MM.1S (cell line): ENCODE measurements around the gene LBH.

Experiments
- EZH2phosphoT487 ChIP-seq: fragments of 300-600 bp; sonication (generic); IDR thresholded peaks from 2 replicates; pipeline ENCODE4 v1.6.1; 2018; ENCODE audit warnings: antibody characterized with exemption, low read length
- TF ChIP-seq, protein P1 (sequence below): fragments of 300-600 bp; sonication (generic); IDR thresholded peaks from 2 replicates; pipeline ENCODE4 v1.5.1; 2016; ENCODE audit warnings: antibody characterized with exemption, low read length, mixed read lengths

GRCh38 chr2:30298302-30298701, 67.0 kb downstream of the LBH start:
- TF ChIP-seq, protein P1, sequence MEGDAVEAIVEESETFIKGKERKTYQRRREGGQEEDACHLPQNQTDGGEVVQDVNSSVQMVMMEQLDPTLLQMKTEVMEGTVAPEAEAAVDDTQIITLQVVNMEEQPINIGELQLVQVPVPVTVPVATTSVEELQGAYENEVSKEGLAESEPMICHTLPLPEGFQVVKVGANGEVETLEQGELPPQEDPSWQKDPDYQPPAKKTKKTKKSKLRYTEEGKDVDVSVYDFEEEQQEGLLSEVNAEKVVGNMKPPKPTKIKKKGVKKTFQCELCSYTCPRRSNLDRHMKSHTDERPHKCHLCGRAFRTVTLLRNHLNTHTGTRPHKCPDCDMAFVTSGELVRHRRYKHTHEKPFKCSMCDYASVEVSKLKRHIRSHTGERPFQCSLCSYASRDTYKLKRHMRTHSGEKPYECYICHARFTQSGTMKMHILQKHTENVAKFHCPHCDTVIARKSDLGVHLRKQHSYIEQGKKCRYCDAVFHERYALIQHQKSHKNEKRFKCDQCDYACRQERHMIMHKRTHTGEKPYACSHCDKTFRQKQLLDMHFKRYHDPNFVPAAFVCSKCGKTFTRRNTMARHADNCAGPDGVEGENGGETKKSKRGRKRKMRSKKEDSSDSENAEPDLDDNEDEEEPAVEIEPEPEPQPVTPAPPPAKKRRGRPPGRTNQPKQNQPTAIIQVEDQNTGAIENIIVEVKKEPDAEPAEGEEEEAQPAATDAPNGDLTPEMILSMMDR: no peak
- TF ChIP-seq EZH2phosphoT487: no peak
